Activated T-helper 1 cell treated with anti-CD3 and anti-CD28 coated beads, Interleukin-2, amount 50 U/mL, for 16 hours (primary cell): Measurements from ENCODE around the gene BTD.

Experiments used
- DNase-seq, 2 donors: peaks; one replicate each; pipeline ENCODE4 v3.0.0-alpha.2; 2020; ENCODE audit warnings: low read depth in 1 of 2, low spot score in 1 of 2

BTD gene

DNA sequence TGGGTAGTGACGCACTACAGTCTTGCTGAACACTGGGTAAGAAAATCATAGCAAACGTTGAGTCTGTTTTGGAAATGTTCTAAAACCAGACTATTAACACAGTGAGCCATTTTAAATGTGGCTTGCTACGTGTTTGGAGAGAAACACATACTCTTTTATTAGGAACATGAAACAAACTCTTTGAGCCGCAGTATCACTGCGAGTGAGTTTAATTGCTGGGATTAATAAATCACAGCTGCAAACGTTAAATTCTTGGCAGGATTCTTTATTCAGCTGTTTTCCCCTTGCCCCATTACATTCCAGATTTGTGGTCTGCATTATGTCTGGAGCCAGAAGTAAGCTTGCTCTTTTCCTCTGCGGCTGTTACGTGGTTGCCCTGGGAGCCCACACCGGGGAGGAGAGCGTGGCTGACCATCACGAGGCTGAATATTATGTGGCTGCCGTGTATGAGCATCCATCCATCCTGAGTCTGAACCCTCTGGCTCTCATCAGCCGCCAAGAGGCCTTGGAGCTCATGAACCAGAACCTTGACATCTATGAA lies 33.6 kb downstream of the BTD start:
- no peak for DNase-seq

DNA sequence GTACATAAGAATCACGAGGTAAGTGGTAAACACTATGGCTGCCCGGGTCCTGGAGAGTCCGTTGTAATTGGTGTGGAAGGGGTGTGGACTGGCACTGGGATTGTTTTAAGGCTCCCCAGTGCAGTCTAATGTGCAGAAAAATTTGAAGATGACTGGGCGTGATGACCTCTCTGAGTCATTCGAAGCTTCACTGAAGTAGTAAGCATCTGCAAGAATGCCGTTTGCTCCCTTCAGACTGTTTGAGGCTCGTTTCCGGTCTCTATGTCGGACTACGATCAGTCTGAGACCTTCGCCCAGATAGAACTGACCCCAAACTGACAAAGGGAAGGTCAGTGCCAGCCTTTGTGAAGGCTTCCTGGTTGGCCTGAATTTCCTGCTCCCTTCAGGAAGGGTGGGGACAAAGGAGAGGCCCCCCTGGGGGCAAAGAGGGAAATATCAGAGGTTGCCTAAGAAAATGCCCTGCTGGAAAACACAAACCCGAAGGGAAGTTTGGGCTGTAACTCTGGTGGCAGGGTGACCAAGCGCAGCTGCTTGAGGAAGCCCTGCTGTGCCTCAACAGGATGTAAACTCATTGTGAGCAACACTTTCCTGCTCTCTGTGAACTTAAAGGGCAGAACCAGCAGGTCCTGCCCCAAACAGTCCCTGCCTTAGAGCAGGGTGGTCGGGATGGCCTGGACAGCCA lies 34.6 kb downstream of the BTD start:
- DNase-seq = no peak

DNA sequence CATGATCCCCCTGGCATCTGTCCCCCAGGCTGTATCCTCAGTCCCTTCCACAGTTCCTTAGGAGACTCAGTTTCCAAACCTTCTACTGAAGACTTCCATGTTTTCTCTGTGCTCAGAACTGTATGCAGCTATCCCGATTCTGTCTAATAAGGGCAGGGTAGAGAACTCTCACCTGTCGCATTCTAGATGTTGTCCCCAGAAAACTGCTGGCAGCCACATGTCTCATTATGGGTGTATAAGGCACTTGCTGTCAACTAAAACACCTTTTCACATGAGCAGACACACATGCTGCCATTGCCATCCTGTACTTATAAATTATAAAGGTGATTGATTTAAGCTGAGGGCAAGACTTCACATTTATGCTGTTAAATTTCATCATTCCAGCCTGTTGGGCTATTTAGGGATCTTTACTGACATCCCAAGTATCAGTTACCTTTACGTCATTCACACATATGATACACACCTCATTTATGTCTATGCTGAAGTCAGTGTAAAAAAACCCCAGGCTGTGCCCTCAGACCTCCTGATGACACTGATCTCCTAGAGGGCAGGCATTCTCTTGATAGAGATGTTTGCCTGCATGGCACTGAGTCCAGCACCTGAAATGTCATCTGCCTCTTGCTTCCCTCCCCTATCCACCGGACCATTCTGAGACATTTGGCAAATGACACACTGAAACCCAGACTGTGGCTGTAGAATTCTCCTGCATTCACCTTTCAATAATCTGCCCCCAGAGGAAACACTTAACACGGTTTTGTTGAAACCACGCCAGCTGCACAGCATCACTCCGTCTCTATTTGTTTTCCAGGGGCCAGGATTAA lies 35.8 kb downstream of the BTD start:
- no peak for DNase-seq

DNA sequence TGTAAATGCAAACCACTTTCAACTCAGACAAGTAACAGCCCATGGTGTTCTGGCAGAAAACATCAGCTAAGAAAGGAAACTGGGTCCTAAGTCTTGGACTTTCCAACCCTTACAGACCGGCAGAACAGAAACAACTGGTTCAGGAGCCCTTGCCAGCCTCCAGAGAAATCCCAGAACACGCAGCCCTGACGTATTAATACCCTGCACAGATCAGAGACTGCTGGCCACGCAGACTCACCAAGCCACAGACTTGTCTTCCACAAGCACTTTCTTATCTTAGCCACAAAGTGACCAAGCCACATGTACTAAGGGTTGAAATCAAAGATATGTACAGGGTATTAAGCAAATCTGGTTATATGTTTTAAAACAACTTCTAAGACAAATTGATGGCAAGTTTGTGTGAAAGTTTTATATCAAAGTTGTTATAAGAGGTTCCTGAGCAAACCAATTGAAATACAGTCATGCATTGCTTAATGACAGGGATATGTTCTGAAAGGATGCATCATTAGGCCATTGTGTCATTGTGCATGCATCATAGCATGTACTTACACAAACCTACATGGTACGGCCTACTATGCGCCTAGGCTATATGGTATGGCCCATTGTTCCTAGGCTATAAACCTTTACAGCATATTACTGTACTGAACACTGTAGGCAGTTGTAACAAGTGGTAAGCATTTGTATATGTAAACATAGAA lies 36.8 kb downstream of the BTD start:
- no peak for DNase-seq

DNA sequence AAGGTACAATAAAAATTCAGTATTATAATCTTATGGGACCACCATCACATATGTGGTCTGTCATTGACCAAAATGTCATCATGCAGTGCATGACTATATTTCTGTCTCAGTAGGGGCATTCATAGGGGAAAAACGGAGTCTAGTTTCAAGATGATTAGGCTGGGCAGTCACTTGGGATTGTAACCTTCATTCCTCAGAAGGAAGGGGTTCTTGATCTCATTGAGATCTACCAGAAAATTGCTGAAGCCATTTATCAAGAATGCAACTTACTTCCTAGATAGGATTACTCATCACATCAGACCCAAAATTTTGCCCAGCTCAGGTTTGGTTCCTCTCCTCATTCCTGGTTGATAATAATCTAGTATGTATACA lies 37.3 kb downstream of the BTD start:
- DNase-seq = no peak

DNA sequence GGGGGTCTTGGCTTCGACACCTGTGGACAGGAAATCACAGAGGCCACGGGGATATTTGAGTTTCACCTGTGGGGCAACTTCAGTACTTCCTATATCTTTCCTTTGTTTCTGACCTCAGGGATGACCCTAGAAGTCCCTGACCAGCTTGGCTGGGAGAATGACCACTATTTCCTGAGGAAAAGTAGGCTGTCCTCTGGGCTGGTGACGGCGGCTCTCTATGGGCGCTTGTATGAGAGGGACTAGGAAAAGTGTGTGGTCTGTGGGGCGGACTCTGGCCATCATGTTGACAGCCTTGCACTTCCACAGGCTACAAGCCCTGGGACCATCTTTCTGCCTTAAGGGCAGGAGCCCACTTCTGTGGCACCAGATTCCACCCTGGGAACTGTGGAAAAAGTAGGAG lies 43.7 kb downstream of the BTD start:
- DNase-seq = no peak

DNA sequence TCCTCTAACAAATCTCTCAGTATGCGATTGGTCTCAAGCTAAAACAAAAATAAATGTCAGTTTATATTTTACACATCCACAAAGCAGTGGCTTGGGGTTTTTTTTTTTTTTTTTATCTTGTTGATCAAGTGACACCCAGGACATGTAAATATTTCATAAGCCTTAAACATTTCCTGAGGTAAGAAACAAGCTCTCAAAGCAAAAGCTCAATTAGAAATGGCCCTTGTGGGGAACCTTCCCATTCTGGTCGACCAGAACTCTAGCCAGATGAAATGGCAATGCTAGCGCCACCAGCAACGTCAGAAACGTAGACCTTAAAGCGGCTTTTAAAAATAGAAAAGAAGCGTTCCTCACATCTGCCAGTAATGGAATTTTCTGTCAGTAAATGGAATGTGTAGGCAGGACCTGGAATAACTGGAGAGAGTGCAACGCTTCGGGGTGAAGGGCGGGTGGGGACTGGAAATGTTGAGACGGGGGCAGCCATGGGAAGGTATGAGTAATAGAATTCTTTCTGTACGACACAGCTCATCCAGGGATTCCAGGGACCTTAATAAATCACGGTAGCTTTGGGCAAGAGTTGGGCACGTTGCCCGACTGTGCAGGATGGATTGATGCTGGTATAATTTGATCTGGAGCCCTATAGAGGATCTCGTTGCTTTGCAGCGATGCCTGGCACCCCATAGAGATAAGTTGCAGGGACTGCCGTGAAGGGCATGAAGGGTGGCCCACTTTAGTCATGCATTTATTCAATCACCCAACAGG lies 44.4 kb downstream of the BTD start:
- DNase-seq = no peak

DNA sequence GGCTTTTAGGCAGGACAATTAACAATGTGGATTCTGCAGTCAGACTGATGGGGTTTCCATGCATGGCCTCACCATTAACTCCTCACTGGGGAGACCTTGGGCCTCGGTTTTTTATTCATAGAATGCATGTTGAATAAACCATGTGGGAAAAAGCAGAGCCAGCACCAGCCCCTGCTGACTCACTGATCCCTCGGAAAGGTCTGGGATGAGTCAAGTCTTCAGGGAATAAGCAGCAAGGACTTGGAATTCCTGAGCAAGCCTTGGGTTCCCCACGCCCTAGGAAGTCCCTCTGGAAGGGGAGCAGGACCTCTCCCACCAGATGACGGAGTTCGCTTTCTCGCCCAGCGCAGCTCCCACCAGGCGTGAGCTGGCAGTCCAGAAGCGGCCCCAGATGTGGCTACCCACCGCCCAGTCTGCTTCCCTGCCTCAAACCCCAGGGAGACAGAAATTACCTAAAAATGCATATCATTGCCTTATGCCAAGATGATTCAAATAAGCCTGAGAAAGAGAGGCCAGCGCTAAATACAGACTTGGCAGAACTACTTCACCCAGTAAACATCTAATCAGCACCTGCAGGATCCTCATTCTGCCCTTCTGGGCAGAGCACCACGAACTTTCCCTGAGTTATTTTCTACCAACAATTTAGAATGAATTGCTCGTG lies 45.4 kb downstream of the BTD start:
- DNase-seq = no peak

DNA sequence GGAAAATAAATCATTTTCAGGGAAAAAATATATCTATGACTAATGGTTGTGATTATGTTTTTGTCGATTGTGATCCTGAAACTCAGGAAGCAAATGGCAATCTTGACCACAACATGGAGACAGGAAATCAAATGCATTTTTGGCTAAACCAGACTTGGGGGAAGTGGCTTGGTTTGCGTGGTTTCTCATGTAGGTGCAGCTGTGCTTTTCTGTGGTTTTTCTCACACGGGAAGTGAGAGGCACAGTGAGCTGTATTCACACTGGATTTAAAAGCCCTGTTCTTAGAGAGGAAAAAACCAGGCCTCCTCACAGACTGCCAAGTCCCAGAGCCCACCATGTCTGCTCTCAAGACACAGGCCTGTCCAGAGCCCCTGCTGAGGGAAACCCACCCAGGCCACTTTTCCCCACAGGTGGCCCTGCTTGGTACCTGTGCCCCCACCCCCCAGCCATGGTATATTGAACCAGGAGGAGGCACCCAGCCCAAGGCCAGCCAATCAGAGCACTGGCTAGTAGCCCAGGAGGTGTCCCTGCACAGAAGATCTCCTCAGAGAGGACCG lies 46.1 kb downstream of the BTD start:
- DNase-seq = no peak

DNA sequence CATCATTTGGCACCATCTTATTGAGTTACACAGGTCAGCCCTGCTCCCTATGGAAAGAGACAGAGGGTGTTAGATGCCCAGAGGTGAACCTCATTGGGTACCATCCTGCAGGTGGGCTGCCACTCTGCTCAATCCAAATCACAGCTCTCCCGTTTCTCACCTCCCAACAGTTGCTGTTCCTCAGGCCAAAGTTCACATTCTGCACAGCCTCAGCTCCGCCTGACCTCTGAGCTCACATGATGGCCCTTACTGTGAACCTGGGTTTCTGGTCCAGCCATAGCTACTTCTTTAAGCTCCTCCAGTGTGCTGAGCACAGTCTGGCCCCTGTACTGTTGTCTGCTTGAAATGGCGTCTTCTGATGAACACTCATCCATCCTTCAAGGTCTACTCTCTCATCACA lies 47.8 kb downstream of the BTD start:
- no peak for DNase-seq

DNA sequence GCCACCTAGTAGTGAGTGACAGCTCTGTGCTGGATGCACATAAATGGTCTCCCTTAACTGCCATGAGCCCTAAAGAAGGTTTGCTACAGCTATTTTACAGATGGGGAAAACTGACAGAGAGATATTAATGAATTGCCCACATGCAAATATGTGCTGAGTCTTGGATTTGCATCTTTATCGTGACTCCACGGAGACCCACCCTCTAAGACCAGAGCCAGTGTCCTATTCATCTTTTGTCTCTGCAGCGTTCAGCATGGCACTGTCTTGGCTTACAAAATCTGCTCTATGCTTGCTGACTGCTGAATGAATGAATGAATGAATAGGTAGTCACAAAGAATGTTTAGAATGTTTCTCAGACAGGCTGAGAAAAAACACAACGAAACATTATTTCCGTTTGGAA lies 48.3 kb downstream of the BTD start:
- no peak for DNase-seq

DNA sequence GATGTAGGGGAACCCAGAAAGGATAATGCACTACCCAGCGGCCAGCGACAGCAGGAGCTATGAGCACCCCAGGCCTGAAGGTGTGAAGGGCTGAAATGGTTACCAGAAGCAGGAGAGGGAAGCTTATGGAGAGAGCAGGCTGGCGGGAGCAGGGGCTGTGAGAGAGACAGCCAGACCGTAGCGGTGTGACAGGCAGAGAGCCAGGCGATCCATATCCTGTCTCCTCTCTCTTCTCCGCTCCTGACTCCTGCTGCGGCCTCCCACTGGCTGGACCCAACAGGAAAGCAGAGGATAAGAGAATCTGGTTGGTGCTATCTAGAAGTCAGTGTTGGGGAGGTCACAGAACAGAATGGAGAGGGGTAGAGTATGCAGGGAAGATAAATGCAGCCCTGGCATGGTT lies 49.9 kb downstream of the BTD start:
- no peak for DNase-seq

DNA sequence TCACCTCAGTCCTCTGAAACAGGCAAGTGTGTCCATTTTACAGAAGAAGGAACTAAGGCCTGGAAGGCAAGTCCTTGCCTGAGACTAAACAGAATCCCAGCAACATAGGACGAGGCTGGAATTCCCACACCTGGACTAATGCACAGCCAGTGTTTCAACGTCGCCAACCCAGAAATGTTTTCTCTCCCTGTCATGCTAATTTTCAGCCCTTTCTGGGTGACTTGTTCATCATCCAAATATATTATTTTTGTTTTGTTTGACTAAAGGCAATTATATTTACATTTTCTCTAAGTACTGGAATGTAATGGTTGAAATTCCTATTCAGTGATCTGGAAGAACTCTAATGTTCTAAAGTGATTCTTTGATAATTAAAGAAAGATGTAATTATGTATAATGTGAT lies 51.8 kb downstream of the BTD start:
- no peak for DNase-seq

DNA sequence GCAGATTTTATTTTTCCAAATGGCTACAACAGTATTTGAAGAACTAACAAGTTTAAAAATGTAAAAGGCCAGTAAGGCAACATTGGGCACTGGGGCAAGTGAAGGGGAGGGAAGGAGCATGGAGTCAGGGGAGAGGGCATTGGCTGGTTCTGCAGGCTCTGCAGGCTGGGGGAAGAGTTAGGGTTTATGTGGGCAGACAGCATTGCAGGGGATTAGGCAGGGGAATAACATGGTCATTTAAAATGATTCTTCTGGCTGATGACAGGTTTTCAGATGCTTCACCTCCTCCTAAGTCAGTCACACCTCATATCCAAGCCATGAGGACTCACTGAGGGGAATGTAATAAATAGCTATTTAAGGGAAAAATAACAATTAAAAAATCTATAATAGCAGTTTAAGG lies 52.6 kb downstream of the BTD start:
- no peak for DNase-seq

DNA sequence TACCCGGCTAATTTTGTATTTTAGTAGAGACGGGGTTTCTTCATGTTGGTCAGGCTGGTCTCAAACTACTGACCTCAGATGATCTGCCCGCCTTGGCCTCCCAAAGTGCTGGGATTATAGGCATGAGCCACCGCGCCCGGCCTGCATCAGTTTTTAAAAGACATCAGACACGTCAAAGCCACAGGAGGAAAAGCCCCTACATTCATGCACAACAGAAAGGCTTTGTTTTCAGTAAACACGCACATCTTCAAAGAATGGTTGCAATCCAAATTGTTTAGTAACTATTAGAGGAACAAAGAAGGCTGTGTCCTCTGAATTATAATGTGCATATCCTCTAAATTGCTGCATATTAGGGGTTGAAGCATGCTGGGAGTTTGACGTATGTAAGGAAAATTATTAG lies 53.3 kb downstream of the BTD start:
- no peak for DNase-seq

DNA sequence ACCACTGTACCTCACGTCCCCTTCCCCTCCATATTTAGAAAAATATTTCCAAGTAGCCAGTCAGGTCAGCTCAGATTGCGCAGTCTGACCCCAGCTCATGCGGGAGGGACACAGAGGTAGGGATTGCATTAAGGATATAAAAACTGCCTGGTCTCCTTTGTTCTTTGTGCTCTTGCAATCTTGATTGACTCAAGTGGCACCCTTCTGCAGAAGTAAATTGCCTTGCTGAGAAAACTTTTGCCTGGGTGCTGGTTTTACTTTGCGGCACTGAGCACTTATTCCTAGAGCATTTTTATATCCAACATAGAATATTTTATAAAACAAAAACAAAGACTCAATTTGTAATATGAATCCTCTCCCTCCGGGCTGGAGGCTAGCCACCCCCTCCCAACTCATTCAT lies 54.8 kb downstream of the BTD start:
- no peak for DNase-seq

DNA sequence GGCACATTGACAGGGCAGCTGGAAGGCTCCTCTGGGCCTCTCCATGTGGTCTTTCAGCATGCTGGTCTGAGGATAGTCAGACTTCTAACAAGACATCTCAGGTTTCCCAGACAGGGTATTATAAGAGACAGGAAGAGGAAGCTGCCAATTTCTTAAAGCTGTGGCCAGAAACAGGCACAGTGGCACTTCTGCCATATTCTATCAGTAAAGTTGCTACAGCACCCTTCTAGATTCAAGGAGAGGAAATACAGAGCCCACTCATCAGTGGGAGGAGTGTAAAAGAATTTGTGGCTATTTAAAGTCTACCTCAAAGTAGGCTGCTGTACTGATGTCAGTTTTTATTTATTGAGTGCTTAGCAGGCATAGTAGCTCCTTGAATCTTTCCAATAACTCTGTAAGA lies 55.5 kb downstream of the BTD start:
- no peak for DNase-seq

DNA sequence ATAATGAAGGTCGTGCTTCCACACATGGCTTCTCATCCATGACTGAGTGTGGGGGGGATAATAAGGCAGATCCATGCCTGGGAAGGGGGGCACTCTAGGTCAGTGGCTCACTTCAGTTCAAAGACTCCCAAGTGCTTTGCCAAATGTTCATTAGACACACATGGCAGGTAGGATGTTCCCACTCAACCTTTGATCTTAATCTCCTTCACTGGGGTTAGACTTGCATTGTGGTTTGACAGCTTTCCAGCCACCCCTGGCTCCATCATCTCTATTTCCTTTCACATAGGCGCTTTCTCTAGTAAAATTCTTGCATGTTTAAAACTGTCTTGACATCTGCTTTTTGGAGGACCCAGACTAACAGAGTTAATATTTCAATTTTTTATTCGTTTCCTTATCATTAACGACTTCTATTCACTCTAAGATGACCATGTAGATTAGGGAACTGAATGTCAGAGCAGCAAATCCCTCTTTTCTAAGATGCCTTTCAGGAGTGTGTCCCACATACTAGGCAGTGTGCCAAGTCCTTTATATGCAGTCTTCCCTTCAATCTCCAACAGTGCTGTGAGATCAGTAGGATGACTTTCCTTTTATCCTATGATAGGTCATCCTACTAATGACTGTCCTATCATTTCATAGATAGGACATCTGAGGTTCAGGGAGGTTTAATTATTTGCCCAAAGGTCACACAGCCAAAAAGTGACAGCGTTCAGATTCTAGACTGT lies 57.9 kb downstream of the BTD start:
- no peak for DNase-seq

DNA sequence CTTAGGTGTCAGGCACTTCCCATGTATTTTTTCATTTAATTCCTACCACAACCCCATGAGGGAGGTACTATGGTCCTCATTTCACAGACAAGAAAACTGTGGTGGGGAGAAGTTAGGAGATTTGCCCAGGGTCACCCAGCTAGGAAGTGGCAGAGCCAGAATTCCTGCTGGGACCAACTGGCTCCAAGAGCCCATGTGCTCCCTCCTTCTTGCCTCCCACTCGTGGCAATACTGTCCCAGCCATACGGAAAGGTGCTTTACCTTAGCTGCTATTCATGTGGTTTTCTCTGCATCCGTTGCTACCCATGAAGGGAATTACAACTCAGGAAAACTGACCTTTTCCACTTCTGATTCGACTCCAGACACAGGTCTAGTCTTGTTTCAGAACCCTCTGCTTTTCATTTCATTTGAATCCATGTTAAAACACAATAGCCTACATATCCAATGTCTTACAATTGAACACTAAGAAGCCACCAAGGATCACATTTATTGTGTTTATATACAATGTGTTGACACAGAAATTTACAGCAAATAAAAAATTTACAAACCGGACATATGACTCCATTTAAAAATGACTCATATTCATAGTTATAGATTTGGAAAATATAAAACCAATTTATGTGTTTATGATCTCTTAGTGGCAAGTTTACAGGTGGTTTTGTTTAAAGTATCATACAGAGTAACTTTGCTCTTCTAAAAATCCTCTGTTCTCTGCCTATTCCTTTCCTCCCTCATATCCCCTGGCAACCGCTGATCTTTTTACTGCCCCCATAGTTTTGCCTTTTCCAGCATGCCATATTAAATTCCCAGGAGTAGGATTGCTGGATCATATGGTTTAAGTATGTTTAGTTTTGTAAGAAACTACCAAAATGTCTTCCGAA lies 58.8 kb downstream of the BTD start:
- no peak for DNase-seq
